HFF-Myc (cell line): Measurements from ENCODE around the gene DLX1.
"Not testable (repeated sequence)": the region's sequence is repeated elsewhere in the genome, so short reads cannot be mapped to it uniquely, and the experiment has no call there.

Source experiments
- DNase-seq: peaks from one replicate; pipeline ENCODE4 v3.0.0-alpha.2; 2011; ENCODE audit warnings: low read depth; ENCODE audit errors: extremely low read depth
- H3K4me3 ChIP-seq: replicated peaks from 2 replicates; pipeline ENCODE4 v1.5.1; 2011; ENCODE audit warnings: low read depth, mild to moderate bottlenecking, control low read depth, low read length
- CTCF ChIP-seq: IDR thresholded peaks from 2 replicates; pipeline ENCODE4 v1.5.1; 2012; ENCODE audit warnings: mild to moderate bottlenecking, low read depth, low read length, control low read depth; ENCODE audit errors: missing control alignments

Gene DLX1

GRCh38 chr2:172052000-172052983 is 33.0 kb upstream of the DLX1 start:
- no peak for DNase-seq
- TF ChIP-seq CTCF: no peak
- H3K4me3 ChIP-seq: no peak overlapping the region

- DNase-seq: no peak
- no peak overlapping the region for H3K4me3 ChIP-seq
- TF ChIP-seq CTCF: no peak
Measured at GRCh38 chr2:172053486-172053885, 31.8 kb upstream of the DLX1 start.

- DNase-seq: no peak
- no peak overlapping the region for H3K4me3 ChIP-seq
- TF ChIP-seq CTCF: no peak
Measured at GRCh38 chr2:172056293-172056692, 29.0 kb upstream of the DLX1 start.

- no peak for DNase-seq
- TF ChIP-seq CTCF: no peak
- H3K4me3 ChIP-seq: no peak overlapping the region
Measured at GRCh38 chr2:172058660-172059059, 26.6 kb upstream of the DLX1 start.

- not testable (repeated sequence) for DNase-seq, H3K4me3 ChIP-seq
Measured at GRCh38 chr2:172060118-172060517, 25.2 kb upstream of the DLX1 start.

GRCh38 chr2:172062402-172063004 is 22.8 kb upstream of the DLX1 start:
- H3K4me3 ChIP-seq: no peak overlapping the region
- TF ChIP-seq CTCF: no peak
- no peak for DNase-seq

- no peak for TF ChIP-seq CTCF
Measured at GRCh38 chr2:172063446-172063845, 21.9 kb upstream of the DLX1 start.

More at GRCh38 chr2:172063446-172063845, 21.9 kb upstream of the DLX1 start:
- DNase-seq: no peak
- H3K4me3 ChIP-seq: no peak overlapping the region
